Activated CD4-positive, alpha-beta T cell treated with anti-CD3 and anti-CD28 coated beads, Interleukin-10, Interleukin-2, amounts not matched to agents 100 ng/mL and 50 ng/mL, durations not matched to agents 16 hours and 8 hours (primary cell): ENCODE data around the gene CAMKK1.
A peak's percentile ranks its signal among the peaks of the same experiment; 100 is the strongest.

Experiments used
- DNase-seq: peaks from one replicate; pipeline ENCODE4 v3.0.0-alpha.2; 2020

Gene CAMKK1

DNA sequence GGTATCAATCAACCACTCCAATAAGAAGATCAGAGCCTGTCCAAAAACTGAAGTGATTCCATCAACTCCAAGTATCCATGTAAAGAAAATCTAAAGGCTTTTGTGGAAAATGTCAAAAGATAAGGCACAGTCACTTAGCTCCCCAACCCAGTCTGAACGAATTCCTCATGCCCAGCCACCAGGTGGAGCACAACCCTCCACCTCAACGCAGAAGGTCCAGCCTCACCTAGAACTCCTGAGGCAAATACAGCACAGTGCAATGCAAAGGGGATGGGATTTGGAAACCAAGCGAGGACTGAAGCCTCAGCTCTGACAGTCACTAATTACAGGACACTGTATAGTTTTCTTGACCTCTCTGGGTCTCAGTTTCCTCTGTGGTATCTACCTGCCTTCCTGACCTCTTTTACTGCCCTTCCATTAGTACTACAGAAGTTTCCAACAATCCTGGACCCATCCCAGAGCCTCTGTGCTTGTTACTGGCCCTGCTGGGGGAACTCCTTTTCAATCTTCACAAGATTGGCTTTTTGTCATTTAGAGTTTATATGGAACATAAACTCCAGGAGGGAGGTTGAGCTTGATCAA lies 48.8 kb downstream of the CAMKK1 start:
- peak; percentile 70 for DNase-seq

DNA sequence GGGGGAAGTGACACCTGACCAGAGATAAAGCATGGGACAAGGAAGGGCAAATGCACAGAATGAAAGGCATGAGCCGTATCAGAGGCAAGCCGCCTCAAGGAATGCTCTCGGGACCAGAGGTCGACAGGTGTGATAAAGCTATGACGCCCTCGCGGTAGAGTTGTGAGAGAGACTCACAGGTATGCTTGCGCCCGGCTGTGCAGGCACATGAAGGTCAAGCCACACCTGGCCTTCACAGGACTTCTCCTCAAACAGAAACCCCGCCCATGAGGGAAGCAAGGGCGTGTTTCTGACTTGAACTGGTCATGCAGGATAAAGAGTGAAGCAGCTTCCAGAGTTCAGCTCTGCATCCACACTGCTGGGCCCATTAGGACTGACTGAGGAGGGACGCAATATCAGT lies 54.6 kb downstream of the CAMKK1 start:
- no peak for DNase-seq

DNA sequence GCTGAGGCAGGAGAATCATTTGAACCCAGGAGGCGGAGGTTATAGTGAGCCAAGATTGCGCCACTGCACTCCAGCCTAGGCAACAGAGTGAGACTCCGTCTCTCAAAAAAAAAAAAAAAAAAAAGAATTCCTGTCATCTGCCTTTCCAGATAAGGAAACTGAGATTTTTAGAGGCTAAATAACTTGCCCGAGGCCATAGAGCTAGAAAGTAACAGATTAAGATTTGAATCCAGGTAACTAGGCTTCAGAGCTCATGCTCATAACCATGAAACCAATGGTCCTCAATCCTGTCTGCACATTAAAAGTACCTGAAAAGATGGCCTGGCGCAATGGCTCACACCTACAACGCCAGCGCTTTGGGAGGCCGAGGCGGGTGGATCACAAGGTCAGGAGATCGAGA lies 56.3 kb downstream of the CAMKK1 start:
- no peak for DNase-seq

DNA sequence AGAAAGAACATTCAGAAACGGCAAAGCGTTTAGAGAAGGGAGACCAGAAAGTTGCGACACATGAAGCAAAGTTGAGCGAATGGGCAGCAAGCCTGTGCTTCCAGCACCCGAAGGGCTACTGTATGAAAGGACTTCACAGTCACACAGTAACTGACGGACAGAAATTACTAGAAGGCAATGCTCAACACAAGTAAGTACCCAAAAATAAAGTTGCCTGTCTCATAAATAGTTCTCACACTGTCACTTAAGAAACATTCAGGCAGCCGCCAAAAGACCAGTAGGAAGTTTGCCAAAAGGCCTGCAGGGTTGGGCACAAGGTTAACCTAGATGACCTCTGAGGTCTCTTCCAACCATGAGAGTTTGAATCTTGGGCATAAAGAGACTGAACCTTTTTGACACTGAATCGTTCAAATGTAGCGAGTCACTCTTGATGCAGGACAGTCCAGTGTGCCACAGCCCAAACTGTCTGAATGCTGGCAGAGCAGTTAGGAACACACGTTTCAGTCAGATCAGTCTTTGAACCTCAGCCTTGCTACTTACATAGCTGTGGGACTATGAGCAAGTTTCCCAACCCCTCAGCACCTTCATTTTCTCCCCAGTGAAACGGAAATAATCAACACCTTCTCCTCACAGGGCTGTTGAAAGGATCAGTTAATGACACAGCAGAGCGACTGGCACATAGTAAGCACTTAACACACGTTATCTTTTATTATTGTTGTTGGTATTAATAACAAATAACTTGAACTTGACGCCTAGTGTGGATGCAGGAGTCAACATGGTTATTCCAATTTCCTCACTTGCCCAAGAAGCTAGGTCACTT lies 57.2 kb downstream of the CAMKK1 start:
- DNase-seq, result no peak

DNA sequence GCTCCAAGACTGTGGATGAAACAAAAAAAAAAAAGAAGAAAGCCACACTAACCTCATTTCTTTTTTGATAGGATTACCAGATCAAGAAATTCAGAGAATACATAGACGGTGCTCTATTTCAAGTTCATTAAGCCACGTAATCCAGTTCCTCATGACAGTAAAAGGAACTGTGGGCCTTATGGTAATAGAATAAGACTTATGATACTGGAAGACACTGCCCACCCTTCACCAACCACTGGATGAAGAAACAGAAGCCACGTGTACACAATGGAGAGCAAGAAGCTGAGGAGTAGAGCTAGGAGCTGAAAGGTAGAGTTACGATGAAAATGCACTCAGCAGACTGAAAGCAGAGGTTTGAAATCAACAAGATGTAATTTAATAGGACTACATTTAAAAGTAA lies 58.0 kb downstream of the CAMKK1 start:
- no peak for DNase-seq

DNA sequence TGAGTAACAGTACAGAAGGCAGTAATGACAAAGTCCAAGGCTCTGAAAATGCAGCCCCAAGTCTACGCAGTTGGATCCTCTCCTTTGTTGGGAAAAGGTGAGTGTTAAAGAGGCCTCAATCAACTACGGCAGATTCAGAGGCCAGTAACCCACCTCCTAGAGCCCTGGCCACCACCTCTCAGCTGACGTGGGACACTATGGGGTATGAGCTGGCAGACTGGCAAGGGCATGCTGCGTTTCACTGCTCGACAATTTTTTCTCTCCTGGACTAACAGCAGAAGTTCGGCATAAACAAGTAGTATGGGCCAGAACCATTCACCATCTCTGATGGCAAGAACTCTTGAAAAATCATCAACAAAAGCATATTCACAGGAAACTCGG lies 64.0 kb downstream of the CAMKK1 start:
- no peak for DNase-seq

DNA sequence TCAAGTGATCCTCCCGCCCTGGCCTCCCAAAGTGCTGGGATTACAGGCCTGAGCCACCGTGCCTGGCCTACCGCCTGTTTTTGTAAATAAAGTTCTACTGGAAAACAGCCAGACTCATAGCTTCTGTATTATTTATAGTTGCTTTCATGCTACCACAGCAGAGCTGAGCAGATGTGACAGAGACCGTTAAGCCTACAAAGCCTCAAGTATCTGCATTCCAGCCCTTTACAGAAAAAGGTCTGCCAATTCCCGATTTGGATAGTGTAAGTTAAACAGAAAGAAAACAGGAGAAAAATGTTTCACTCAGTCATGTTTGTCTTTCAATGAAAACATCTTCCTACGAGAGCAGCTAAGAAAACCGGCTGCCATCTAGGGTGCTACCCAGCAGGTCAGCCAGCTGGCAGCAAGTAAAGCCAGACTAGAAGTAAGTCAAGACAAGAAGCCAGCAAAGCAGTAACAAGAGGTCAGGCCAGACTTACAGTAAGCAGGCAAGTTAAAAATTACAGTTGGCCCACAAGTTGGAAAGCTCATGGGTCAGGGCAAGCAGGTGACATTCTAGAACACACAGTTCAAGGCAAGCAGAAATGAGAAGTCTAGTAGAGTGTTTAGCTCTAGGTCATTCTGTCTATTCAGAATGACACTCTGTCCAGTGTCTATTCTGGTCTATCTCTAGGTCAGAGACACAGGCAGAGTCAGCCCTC lies 64.6 kb downstream of the CAMKK1 start:
- DNase-seq, result no peak

DNA sequence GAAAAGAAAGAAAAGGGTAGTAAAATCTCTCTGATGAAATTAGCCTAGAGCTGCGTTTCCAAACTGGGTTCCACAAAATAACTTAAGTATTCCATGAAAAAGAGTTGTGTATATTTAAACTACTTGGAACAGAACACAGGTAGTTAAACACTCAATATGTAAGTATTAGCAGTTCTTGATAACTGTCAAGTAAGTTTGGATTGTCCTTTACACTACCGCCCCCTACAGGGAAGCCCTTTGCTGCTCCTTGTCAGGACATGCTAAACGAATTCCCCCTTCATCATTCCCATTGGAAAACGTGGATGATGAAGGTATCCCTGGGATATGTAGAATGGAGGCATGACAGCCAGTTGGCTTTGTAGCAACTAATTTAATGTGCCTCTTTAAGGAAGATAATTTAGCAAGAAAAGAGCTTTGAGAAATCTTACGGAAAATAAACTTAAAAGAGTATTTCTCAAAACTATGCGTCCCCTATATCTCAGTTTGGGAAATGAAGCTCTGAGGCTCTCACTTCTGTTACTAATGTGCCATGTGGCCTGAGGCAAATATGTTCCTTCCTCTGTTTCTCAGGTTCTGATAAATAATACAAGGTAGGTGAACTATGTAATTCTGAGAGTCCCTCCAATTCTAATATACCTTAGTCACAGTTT lies 65.6 kb downstream of the CAMKK1 start:
- DNase-seq, result peak; percentile 74

DNA sequence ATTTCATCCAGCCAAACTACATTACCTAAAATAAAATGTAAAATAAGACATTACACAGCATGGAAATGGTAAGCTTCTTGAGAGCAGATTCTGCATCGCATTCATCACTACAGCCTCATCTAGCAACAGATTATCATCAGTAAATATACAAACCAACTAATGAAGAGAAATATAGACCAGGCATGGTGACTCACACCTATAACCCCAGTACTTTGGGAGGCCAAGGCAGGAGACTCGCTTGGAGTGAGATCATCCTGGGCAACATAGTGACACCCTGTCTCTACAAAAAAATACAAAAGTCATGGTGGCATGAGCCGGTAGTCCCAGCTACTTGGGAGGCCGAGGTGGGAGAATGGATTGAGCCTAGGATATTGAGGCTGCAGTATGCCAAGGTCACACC lies 66.7 kb downstream of the CAMKK1 start:
- DNase-seq, result no peak

DNA sequence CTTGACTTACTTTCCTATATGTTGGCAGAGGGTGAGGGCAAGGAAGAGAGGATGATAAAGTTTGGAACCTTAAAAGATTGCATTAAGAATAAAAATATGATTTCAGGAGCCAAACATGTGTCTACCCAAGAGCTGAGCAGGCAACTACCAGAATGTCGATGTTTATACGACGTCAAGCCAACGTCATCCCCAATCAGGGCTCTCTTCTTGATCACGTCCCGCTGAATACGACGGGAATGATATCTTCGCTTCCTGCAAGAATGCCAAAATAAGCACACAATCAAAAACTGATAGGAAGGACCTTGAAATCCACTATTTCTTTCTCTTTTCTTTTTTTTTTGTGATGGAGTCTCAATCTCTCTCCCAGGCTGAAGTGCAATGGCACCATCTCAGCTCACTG lies 71.8 kb downstream of the CAMKK1 start:
- DNase-seq, result no peak

DNA sequence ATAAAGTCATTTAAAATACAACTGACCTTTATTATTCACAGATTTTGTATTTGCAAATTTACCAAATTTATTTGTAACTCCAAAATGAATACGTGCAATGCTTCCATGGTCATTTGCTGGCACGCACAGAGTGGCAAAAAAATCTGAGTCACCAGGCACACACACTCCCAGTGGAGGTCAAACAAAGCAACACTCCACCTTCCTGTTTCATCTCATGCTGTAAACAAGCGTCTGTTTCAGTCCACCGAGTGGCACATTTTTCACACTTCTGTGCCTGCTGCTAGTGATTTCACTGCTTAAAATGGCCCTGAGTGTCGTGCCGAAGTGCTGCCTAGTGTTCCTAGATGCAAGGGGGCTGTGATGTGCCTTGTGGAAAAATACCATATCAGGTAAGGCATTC lies 74.1 kb downstream of the CAMKK1 start:
- DNase-seq, result no peak

DNA sequence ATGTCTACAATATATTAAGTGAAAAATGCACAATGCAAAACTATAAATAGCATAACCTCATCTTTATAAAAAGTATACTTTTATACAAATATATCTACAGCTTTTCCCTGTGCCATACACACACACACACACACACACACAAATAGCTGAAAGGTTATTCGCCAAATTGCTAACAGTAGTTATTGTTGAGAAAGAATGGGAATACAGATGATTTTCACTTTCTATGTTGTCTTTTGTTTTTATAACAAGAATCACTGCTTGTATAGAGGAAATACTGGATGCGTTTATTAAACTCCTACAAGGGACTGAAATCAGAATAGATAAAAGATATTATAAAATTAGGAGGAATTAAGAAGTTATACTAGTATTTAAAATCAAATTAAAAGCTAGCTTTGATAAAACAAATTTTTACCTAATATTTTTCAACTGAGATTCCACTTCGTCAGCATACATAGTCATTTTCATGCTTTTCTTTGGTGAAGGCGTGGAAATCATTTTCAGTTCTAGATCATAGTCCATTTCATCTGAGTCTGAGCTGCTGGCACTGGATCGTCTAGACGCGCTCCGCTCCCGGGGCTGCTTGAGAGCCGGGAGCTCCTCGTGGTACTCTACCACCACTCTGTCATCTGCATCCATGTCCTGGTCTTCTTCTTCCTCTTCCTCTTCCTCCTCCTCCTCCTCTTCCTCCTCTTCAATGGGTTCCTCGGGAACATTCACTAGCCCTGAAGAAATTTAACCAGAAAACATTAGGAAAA lies 74.8 kb downstream of the CAMKK1 start:
- DNase-seq, result no peak

DNA sequence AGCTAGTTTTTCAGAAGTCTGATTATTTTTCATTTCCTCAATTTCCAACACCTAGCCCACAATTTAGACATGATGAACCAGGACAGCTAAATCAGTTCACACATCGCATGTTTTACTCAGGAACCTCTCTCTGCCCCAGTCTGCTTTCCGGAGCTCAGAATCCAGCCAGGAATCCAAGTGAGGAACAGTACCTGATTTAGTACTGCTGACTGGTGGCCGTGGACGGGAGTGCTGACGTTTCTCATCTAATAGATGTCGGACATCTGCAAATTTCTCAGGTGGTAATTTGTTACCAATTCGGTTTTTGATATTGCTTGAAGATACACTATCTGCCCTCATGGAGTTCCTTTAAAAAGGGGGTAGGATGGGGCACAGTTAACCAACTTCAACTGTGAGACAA lies 76.9 kb downstream of the CAMKK1 start:
- DNase-seq, result no peak

DNA sequence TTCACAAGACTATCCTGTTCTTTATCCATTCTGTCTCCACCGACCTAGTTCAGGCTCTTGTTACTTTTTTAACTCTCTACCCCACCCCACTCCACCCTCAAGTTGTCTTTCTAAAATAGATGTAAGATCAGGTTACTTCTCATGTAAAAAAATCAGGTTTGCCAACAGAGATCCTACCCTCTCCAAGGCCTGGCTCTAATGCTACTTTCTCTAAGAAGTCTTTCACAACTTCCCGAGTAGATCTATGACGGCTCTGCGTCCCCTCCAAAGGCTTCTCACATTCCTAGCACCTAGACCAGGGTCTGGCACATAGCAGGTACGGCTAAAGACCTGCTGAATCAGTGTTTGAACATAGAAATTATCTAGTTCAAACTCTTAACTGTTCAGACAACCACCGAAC lies 77.7 kb downstream of the CAMKK1 start:
- no peak for DNase-seq

DNA sequence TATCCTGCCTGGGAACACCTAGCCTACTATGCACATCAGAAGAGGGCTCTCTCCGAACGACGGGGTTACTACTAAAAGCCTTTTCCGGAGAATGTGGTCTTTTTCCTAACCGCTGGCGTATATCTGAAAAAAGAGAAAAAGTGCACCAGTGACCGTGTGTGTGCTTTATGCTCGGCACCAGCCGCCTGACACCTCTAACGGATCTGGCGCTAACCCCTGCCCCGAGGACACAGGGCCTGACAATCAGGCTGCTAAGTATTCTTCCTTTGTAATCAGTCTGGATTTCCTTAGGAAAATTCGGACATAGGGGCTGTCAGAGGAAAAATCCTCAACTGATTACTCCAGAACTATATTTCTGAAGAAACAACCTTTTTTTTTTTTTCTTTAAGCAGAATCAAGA lies 78.5 kb downstream of the CAMKK1 start:
- DNase-seq, result no peak

DNA sequence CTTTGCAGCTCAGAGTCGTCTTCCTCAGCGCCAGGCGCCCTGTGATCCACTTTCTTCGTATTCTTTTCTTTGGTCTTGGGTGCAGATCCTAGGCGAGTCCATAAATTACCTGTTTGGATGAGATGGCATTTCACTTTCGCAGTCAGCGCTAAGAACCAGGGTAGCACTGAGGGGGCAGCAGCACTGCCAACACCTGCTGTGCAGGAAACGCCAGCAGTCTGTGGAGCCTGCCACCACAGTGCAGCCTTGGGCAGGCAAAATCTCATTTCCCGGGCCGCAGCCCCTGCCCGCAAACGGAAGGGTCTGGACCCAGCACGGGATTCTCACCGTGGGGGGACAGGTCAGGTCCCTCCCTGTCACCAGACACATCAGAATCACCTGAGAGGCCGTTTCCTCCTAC lies 79.7 kb downstream of the CAMKK1 start:
- DNase-seq, result no peak

DNA sequence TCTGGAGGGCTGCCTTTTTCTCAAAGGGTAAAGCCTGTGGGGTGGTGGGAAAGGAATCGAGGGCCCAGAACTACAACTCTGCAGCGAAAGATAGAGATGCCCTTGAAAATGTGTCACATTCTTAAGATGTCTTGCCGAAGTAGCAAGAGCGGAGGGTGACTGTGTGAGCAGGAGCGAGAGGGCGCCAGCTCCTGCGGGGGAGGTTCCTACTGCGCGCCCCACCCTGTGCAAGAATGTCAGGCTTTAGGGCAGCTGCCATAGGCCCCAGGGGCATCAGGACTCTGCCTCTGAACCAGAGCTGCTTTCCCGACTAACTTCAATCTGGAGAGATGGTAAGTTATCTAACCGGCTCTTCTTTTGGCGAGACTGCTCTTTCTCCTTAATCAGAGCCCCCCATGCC lies 80.1 kb downstream of the CAMKK1 start:
- no peak for DNase-seq

DNA sequence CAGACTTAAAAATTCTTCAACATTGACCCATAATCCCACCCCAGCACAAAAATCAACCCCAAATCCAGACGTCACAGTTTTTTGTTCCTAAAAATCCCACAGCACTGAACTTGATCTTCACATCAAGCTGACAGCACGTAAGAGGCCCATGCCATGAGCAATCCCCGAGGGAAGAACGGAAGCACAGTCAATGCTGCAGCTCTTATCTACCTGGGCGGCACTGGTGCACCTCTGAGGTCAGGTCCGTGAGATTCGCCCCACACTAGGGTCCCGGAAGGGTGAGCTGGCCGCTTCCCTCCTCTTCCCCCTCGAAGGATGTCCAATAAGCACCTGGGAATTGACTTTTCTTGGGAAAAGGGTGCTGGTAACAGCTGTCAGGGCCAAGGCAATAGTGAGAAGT lies 80.6 kb downstream of the CAMKK1 start:
- DNase-seq, result no peak
